NCI-H1694 (cell line): Measurements from ENCODE around the gene PGRMC2.

ENCODE experiments used
- DNase-seq: peaks from one replicate; lab custom pipeline; 2025; lab: John Stamatoyannopoulos, UW

Gene PGRMC2

DNA sequence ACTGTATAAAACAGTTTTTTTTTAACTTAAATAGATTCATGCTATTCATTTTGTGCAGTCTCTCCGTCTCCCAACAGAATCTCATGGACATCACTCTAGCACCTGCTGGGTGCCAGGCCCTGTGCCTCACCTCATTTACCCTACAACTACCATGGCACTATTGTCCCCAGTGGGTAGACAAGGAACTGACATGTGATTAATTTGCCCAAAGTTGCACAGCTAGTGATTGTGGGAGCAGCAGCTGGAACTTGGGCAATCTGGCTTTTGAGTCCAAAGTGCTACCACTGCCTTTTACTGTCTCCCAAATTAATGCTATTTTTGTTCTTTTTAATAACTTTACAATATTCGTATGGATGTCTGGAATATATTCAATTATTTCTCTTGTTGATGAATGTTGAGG lies 11.2 kb upstream of the PGRMC2 start:
- DNase-seq: no peak

DNA sequence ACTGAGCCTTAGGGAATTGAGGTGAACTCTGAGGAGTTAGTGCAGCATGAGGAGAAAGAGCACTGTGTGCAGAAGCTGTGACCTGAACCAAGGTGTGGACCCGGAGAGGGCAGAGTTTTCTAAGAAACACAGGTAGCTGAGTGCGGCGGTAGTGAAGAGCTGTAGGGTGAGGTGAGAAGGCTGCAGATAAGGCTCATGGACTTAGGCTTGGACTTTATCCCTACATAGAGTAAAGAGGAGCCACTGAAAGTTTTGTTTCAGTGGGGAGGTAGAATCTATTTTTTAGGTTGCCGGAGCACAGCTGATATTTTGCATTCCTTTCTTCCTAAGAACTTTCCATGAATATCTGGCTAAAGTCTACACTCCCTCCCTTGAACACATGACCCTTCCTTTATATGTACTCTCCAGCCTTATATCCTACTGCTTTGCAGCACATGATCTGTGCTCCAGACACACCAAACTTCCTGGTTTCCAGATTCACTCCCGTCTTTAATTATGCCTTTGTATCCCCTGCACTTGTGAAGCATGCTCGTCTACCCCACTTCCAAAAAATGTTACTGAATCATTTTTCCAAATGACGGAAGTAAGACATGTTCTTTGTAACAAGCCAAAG lies 10.6 kb upstream of the PGRMC2 start:
- no peak for DNase-seq

DNA sequence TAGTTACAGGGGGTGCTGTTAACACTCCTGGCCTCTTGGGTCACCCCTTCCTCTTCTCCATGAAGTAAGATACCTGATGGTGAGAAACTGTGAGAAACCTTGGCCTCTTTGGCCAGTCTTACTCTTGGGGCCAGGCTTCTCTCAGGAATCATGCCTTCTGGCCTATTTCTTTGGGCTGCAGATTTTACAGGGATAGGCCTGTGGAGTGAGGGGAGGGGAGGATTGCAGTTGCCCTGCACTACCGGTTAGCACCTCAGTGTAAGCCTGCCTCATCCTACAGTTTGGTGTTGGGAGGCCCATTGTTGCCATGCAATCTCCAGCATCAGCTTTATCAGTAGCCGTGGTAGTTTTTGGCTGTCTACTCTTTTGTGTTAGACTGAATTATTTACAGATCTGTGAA lies 7.6 kb upstream of the PGRMC2 start:
- no peak for DNase-seq

DNA sequence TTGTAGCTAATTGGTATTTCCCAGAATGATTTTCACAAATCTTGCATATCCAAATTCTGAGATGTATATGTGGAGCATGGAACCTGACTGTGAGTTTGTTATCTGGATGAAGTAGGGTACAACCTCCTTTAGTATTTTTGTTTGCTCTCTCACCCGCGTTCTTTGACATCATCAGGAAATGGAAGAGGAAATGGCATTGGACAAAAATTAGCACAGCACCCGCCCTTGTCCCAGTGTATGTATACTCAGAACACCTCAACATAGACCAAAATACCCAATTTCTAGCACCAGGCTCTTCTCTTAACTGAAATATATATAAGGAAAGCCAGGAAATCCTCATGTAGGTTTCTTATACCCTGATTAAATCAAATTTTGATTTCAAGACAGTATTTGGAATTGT lies 6.9 kb upstream of the PGRMC2 start:
- DNase-seq: no peak

DNA sequence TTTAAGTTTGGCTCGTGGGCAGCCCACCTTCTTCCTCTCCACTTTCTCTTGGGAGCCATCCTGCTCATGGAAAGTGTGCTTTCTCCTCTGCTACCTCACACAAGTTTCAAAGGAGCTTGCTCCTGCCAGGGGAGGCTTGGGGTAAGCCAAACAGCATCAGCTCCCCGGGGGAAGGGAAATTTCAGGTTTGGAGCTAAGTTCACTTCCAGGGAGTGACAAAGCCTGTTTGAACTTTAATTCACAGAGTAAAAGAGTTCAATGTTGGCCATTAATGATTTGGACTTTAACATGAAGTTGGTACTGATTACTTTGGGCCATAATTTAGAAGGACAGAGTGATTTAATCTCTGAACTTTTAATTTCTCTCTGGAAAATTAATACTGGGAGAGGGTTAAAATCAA lies 4.7 kb upstream of the PGRMC2 start:
- DNase-seq: no peak

DNA sequence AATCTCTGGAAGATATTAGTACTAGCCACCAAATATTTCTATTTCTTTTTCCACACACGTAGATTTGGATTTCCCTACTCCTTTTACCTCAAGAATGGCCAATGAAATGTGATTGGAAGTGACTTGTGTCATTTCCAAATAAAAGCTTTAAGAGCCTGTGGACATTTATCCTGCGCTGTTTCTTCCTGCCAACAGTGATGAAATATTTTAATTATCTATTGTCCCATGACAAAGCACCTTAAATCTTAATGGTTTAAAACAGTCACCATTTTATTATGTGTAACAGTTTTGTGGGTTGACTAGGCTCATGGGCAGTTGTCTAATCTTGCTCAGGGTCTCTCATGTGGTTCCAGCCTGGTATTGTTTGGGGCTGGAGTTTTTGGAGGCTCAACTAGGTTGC lies 3.5 kb upstream of the PGRMC2 start:
- no peak for DNase-seq

DNA sequence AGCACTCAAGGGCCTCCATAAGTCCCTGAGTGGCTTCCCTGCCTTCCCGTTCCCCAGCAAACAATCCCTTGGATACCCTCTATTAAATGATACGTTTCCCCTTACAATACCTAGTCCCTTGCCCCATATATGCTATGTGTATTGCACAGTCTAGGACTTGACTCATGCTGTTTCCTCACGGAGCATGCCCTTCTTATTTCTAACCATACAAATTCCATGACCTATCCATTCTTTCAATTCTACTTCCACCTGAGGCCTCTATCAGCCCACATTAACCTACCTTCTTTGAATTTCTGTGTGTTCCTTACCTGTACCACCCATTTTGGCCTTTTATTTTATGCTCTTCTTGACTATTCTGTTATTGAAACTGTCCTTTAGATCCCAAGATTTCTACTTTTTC lies 2.9 kb upstream of the PGRMC2 start:
- no peak for DNase-seq

DNA sequence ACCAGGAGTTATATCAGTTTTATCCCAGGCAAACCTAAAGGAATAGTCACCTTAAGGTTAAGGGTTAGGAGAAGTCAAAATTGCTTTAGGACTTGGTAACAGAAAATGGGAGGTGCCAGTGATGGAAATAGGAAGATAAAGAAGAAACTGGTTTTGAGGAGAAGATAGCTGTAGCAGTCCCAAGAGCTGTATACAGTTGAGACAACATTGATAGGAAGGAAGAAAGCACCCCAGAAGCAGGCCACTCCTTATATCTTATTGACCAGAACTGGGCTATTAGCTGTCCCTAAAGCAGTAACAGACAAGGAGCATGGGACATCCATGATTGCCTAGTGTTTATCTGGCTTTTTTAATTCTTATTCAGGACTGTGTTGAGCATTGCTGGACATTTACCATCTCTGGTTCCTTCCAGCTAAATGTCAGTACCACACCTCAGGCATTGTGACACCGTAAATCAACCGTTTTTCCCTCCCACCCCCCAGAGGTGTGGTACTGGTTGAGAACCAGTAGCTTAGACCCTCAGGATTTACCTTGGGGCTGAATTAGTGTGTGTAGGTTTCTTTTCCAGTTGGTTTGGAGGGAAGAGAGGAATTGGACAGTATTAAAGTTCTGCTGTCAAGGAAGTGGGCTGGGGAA lies 2.0 kb upstream of the PGRMC2 start:
- no peak for DNase-seq

DNA sequence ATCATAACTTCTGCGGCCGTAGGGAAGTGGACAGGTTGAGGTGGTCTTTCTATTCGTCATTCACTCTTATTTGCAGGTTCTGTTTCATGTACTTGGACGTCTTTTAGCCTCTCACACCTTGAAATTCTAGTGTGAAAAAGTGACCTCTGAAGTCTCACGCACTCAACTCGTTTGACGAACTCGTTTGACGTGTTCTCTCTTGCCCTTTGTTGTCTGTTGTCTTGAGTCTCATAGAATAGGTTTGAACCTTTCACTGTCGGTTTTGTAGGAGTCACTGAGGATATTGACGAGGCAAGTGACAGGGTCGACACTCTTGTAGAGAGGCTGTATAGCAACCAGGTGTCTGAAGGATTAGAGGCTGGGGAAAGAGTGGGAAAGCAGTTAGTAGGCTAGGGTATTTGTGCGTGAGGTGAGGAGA lies 1.1 kb upstream of the PGRMC2 start:
- no peak for DNase-seq

DNA sequence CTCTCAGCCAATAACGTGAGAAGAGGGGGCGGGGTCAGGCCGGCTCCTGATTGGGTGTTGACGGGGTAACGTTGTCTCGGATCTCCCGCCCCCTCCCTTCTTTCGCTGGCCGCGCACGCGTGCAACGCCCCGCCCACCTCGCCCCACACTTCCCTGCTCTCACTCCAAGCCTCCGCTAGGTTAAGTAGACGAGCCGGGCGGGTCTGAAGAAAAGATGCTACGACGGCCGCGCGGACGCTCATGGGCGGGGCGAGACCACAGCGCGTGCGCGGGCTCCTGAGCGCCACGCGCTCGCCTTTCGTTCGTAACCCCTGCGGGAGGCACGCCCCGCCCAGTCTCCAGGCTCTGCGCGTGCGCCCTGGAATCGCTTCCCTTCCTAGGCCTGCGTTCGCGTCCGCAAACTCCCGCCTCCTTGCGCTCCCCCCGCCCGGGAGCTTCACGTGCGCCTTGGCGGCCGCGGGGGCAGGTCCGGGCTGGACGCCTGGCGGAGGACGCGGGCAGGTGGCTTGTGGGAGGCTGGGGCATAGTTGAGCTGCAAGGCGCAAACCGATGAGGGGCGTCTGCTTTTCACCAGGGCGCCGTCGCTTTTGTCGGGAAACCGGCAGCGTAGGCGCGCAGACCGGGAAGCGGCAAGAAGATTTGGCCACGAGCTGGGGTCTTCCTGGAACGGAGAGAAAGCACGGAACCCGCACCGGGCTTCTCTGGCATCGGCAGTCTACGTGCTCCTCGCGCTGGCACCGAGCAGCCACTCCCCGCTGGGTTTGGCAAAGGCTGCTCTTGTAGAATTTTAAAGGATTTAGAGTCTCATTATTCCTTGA lies 467 bp upstream of the PGRMC2 start:
- DNase-seq: peak; percentile 95

DNA sequence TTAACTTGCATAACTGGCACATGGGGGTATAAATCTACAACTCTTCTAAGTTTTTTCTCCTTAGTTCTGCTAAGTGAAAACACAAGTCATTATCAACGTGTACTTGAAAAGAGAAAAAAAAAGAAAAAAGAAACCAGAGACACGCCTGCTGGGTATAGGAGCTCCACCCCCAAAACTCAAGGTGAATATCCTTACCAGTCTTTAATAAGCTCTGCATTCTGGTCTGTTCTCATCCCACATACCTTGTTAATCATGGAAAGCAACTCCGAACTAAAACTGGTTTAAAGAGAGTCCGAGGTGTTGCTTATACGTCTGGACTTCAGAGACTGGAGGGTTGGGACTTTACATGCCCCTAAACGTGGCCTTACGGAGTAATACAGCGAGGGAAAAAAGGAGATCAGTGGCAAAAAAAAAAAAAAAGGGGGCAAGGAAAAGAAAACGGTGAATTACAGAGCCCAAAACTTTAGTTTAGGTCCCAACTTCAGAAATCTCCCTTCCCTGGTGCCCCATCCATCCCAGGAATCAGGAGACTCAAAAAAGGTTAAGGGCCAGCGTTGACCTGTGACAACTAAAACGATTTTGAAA lies 1.0 kb downstream of the PGRMC2 start:
- DNase-seq: peak; percentile 3

DNA sequence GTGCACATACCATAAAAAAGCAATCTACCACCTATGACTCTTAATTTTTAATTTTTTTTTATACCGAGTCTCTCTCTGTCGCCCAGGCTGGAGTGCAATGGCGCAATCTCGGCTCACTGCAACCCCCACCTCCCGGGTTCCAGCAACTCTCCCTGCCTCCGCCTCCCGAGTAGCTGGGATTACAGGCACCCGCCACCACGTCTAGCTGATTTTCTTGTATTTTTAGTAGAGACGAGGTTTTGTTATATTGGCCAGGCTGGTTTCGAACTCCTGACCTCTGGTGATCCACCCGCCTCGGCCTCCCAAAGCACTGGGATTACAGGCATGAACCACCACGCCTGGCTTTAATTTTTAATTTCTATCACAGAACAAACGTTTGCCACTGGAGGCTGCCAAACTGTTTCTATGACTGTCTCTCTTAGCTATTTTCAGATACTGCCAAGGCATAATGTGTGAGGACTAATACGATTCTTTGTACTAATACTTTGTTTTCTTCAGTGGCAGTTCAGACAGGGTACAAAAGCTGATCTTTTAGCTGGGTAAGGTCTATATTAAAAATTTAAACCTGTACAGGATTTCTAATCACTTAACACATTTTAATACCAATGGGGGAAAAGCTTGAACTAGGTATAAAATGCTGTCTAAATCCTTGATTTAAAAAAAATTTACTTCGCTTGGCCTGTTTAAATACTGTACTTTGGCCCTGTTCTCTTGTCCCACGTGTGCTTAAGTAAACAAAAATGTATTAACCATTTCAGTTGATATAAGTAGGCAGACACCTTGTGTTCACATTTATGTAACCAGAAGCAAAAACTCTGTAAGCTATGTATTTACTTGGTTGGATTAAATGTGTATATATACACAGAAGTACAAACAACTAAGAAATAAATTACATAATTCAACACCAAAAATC lies 2.3 kb downstream of the PGRMC2 start:
- DNase-seq: no peak

DNA sequence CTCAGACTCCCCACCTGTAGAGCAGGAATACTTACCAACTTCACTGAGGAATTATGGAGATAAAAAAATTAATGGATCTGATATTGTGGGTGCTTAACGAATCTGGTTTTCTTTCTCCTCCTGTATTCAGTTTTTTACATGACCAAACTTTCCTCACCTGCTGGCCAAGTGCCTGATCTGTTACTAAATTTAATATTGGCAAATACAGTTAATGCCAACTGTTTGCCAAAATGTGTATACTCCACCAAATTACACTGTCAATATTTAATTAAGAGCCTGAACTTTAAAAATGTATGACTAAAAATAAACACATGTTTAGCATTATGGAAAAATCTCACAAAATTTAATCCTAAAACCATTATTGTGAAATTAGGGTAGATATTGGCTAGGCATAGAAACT lies 3.3 kb downstream of the PGRMC2 start:
- no peak for DNase-seq

DNA sequence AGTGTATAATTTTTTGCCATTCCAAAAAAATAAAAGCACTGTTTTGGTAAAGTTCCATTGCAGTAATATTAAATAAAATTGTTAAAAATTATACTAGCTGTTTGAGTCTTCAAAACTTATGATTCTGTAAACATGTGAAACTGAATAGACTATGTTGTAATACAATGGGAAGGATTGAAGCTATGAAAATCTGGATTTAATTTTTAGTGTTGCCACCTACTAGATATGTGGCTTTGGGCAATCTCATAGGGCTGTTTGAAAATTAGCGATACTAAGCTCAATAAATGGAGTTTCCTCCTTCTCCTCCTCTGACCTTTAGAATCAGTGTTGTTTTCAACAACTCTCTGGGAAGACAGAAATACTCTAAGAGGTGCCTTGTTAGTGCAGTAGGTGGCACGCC lies 4.5 kb downstream of the PGRMC2 start:
- DNase-seq: no peak

DNA sequence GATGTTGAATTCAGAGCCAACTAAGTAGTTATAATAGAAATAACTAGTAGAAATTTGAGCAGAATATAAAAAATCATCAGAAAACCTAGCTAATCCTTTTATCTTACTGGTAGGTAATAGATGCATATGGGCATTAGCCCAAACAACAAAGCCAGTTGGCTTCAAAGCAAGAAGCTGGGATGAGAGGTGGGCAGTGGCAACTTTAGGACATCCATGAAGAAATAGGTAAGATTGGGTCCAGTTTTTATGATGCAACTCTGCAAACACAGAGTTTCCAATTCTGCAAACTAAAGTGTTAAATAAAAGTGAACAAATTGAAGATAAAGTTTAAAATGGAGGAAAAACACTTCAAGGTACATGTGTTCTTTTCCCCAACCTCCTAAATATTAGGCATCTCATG lies 5.1 kb downstream of the PGRMC2 start:
- DNase-seq: no peak

DNA sequence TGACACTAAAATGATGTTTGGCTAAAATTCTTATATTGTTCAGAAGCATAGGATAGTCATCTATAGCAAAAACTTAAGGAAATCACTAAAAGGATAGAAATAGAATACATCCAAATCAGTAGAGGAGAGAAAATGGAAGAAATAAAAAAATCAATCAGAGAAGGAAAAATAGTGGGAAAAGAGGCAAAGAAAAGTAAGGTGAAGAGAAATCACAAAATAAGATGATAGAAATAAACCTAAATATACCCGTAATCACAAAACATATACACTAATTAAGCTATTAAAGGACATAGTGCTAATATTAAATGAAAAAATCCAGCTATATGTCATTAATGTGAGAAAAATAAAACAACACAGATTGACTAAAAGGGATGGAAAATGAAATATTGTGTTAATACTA lies 6.3 kb downstream of the PGRMC2 start:
- no peak for DNase-seq

DNA sequence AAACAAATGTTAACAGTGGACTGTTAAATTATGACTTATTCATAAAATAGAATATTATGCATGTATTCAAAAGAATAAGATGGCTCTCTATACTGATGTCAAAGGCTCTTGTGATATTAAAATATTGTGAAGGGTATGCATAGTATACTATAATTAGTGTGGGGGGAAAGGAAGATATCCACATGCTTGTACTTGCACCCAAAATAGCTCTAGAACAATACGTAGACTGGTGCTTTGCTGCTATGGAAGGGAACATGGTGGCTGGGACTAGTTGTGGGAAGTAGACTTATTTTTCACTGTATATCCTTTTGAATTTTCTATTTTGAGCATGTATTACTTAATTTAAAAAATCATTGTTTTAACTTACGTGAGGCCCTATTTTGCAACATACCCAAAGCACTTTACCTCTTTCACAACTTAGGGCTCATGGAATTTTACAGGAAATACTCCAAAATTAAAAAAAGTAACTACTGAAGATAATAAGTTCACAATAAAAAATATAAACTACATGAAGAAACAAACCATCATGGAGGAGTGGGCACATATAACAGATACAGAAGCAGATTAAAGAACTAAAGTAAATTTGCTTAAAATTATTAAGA lies 7.9 kb downstream of the PGRMC2 start:
- DNase-seq: no peak

DNA sequence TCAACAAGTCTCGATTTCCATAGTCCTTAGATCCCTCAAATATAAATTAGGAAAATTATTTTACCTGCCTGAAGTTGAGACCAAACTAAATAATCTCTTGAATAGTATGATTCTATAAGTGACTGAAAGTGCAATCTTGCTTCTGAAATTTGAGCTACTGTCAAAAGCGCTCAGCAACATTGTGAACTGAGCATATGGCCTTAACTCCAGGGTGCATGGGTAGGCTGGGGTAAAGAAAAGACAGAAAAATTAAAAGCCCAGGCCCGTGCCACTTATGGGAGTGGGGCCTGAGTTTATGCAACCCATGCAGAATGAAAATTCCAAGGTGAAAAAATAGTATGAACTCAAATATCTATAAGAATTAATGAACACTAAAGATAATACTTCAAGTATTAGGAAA lies 9.8 kb downstream of the PGRMC2 start:
- DNase-seq: no peak

DNA sequence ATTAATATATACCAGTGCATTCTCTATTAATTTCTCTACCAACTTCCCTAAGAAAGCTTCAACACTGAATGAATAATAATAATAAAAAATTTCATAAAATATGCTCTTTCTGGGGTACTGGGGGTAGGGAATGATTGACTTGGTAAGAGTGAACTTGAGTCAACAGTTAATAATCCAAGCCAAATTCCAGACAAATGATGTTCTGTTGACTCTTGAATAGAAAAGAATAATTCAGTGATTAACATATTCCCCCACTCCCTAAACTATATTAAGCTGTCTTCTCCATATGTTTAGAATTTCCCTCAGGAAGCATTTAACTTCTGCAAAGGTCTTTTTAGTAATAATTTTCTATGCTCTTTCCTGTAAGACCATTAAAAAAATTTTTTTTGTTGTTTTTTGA lies 12.3 kb downstream of the PGRMC2 start:
- DNase-seq: no peak

DNA sequence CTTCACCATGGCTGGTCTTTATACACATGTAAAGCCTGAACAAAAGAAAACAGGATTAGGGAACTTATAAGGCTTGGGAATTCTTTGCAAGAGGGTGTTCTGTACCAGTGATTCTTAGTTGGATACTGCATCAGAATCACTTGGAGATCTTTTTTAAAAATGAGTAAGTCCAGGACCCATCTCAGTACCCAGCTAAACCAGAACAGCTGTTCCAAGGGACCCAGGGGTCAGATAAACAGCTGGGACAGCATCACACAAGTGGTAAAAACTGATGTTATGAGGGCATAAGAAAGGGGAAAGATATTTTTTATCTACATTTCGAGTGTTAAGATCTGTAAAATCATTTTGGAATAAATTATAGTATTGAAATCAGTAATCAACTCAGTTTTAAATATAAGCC lies 16.1 kb downstream of the PGRMC2 start:
- DNase-seq: no peak

DNA sequence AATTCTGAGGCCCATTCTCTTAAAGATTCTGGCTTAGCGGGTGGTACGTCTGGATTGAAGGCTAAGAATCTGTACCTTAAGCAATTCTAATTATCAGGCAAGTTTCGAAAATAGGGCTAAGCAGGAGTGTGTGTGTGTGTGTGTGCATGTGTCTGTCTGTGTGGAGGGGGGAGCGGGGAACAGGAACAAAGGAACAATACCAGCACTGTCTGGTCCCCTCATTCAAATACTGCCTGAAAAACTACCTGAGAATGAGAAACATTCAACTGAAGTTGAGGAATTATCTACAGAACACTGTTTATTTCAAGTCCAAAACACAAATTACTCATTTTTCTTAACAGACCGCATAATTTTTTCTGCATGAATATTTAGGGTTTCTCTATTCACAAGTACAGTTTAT lies 18.6 kb downstream of the PGRMC2 start:
- no peak for DNase-seq

DNA sequence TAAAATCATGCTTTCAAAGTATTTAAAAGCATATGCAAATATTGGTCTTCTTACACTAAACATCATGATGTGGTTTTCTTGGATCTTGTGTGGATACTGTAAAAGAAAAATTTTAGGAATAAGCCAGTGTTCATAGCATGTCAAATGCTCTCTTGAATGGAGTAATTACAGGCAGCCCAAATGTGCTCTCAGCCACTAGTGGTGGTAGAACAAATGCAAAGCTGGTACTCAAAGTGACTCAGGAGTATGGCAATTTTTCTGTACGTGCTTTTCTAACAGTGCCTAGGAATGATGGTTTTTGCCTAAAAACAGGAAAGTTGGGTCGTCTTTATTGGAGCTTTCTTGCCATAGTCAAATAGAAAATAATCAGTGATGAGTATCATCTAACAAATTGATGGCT lies 19.9 kb downstream of the PGRMC2 start:
- DNase-seq: no peak
